Kidney (tissue), 14 donors: ENCODE data around the gene COX7A2L. TPM values are rescaled to one million over a fixed set of nuclear protein-coding genes. Genes with fewer than 3 reads are reported as not detected.
A peak's percentile ranks its signal among the peaks of the same experiment; 100 is the strongest.

ENCODE experiments used
- DNase-seq, 5 donors: peaks; one replicate each; pipeline ENCODE4 v3.0.0-alpha.2; 2013 to 2020
- FAIRE-seq: peaks from 2 replicates; lab custom pipeline; 2012; peaks lifted over from hg19 to GRCh38; lab: Jason Lieb, UNC
- H3K27ac ChIP-seq, 2 donors: one replicate each; pipeline ENCODE4 v1.7.0; 2013; ENCODE audit warnings: low read depth in 2 of 2, low read length in 2 of 2, inconsistent platforms in 1 of 2
- H3K27me3 ChIP-seq: one replicate; pipeline ENCODE4 v1.7.1; 2013; ENCODE audit warnings: low read length, inconsistent platforms; ENCODE audit not compliant: control insufficient read depth, insufficient read depth
- H3K36me3 ChIP-seq, 3 donors: one replicate each; pipeline versions ENCODE4 v1.7.0 to v1.7.1; 2013; ENCODE audit warnings: low read length in 3 of 3, control low read depth in 1 of 3, inconsistent platforms in 1 of 3; ENCODE audit not compliant: insufficient read depth in 3 of 3, control insufficient read depth in 2 of 3
- H3K4me1 ChIP-seq, 3 donors: one replicate each; pipeline versions ENCODE4 v1.7.0 to v1.7.1; 2013; ENCODE audit warnings: low read length in 3 of 3, inconsistent platforms in 1 of 3, low read depth in 1 of 3; ENCODE audit not compliant: control insufficient read depth in 2 of 3, insufficient read depth in 2 of 3
- H3K4me3 ChIP-seq, 3 donors: one replicate each; pipeline versions ENCODE4 v1.7.0 to v1.8.1; 2013; ENCODE audit warnings: low read length in 3 of 3, control low read depth in 1 of 3, inconsistent platforms in 1 of 3
- H3K9ac ChIP-seq, 3 donors: one replicate each; pipeline versions ENCODE4 v1.7.0 to v1.7.1; 2013; ENCODE audit warnings: low read length in 3 of 3, control low read depth in 1 of 3, inconsistent platforms in 1 of 3
- H3K9me3 ChIP-seq, 3 donors: one replicate each; pipeline versions ENCODE4 v1.7.0 to v1.7.1; 2013; ENCODE audit warnings: low read length in 3 of 3, control low read depth in 1 of 3, inconsistent platforms in 1 of 3; ENCODE audit not compliant: control insufficient read depth in 2 of 3, insufficient read depth in 1 of 3
- CTCF ChIP-seq: IDR thresholded peaks from 3 replicates; pipeline ENCODE4 v1.5.1; 2012; ENCODE audit warnings: mild to moderate bottlenecking, moderate library complexity, borderline replicate concordance; ENCODE audit not compliant: insufficient read depth; ENCODE audit errors: extremely low read depth
- intact Hi-C: fragments of 100-400 bp; cut with DNase I; formaldehyde crosslinking; loops from one replicate; pipeline ENCODE4 v1.11.1; 2022
- polyA plus RNA-seq: library from polyadenylated mRNA; stranded (reverse); fragments of 350-450 nt; fragmentation: Illumina TruSeq; extraction: RNeasy Lipid Tissue Mini Kit (QIAGEN cat#74804); gene quantifications from one replicate; pipeline ENCODE4 v1.2.3, GENCODE V29; 2014; ENCODE audit warnings: low read depth, low replicate concordance; ENCODE audit not compliant: insufficient read depth
- total RNA-seq: library from RNA; stranded (reverse); fragmentation: NEBNext Ultra II Directional; extraction: Animal tissue kit (Norgen Biotek cat#: 25700); gene quantifications from one replicate; pipeline ENCODE4 v1.2.1, GENCODE V29; 2021
- donor health status: control.
- donor health status: control.
- donor health status: control.
- donor health status: control.
- donor health status: control.
- donor health status: DM: yes; HTN: yes; CAD: no.
- donor health status: Normal renal cell carcinoma (clear cell type).

COX7A2L gene
- total and polyA plus RNA-seq, 2 donors from 2014 or later = 90.2 to 321 TPM

GRCh38 chr2:42359304-42359964 is 1.6 kb downstream of the COX7A2L start:
- intact Hi-C loops = no loop called here
- H3K36me3 ChIP-seq = no peaks in the 10 kb centered on the region
- H3K27me3 ChIP-seq = no peaks in the 10 kb centered on the region
- H3K4me1 ChIP-seq = peaks cover 6 to 8% (median 7%) of the 10 kb centered on the region in 3 donors
- H3K9ac ChIP-seq = peak overlapping the region; percentile 90 to 97 (median 94)
- H3K27ac ChIP-seq = peak overlapping the region in 1 of 2 donors; percentile 98
- H3K9me3 ChIP-seq = no peaks in the 10 kb centered on the region
- TF ChIP-seq CTCF = no peak
- no peak for FAIRE-seq
- no peak for DNase-seq
- H3K4me3 ChIP-seq = peak overlapping the region; percentile 92 to 95 (median 92)

- H3K4me3 ChIP-seq = no peak overlapping the region
- H3K9ac ChIP-seq = no peak overlapping the region
- peaks cover 0 to 3% (median 3%) of the 10 kb centered on the region in 3 donors for H3K36me3 ChIP-seq
- no peak for TF ChIP-seq CTCF
- no peaks in the 10 kb centered on the region for H3K27me3 ChIP-seq
- no peak for FAIRE-seq
- H3K9me3 ChIP-seq = no peaks in the 10 kb centered on the region
- H3K27ac ChIP-seq = no peak overlapping the region
- DNase-seq = no peak
- intact Hi-C loops = no loop called here
- peaks cover 0 to 5% (median 0%) of the 10 kb centered on the region in 3 donors for H3K4me1 ChIP-seq
Observed at GRCh38 chr2:42353792-42354429, 7.1 kb downstream of the COX7A2L start.

- FAIRE-seq (no peak), DNase-seq (no peak)
- no peak overlapping the region for H3K4me3 ChIP-seq
- H3K9ac ChIP-seq = no peak overlapping the region
- H3K27me3 ChIP-seq = no peaks in the 10 kb centered on the region
- TF ChIP-seq CTCF = no peak
- no peak overlapping the region for H3K27ac ChIP-seq
- peaks cover 0 to 2% (median 0%) of the 10 kb centered on the region in 3 donors for H3K4me1 ChIP-seq
- intact Hi-C loops = no loop called here
- no peaks in the 10 kb centered on the region for H3K9me3 ChIP-seq
- H3K36me3 ChIP-seq = peaks cover 0 to 3% (median 3%) of the 10 kb centered on the region in 3 donors
Observed at GRCh38 chr2:42351864-42352263, 9.2 kb downstream of the COX7A2L start.
